ENCODE results near the gene EPAS1.

DNA sequence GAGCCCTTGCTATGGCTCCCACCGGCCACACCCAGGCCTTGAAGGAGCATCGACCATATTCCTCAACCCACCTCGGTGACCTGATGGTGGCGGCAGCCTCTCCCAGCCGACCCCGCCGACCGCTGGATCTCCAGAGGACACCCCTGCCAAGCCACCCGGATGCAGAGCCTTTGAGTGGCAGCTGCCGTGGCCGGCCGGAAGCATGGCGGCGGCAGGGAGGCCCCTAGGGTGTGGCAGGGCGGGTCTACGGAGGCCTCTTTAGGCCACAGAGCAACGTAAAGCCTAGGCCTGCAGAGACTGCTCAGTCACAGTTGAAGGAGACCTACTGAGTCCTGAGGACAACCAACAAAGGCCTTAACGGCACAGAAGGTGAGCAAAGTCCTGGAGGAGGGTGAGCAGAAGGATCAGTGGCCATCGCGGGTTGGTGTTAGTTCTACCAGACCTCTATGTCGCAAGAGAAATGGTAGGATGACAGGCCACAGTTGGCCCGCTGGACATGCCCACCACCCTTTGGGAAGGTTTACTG is 131.8 kb downstream of the EPAS1 start:
- TF ChIP-seq, protein P1, sequence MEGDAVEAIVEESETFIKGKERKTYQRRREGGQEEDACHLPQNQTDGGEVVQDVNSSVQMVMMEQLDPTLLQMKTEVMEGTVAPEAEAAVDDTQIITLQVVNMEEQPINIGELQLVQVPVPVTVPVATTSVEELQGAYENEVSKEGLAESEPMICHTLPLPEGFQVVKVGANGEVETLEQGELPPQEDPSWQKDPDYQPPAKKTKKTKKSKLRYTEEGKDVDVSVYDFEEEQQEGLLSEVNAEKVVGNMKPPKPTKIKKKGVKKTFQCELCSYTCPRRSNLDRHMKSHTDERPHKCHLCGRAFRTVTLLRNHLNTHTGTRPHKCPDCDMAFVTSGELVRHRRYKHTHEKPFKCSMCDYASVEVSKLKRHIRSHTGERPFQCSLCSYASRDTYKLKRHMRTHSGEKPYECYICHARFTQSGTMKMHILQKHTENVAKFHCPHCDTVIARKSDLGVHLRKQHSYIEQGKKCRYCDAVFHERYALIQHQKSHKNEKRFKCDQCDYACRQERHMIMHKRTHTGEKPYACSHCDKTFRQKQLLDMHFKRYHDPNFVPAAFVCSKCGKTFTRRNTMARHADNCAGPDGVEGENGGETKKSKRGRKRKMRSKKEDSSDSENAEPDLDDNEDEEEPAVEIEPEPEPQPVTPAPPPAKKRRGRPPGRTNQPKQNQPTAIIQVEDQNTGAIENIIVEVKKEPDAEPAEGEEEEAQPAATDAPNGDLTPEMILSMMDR (conservative IDR thresholded peaks at IDR 0.05 in 1 of 2, IDR thresholded peaks at IDR 0.05 in 1 of 2; ENCODE audit: extremely low read depth in 1 of 2, insufficient read depth in 1 of 2, low read depth in 1 of 2, low read length in 2 of 2), result no peak
- no peak for TF ChIP-seq EZH2 (IDR thresholded peaks at IDR 0.05; ENCODE audit: borderline replicate concordance, low read length)

Measured in mammary epithelial cell (primary cell).